ENCODE measurements around the gene TUBB. TPM values are rescaled to one million over a fixed set of nuclear protein-coding genes. Genes with fewer than 3 reads are reported as not detected.
A peak's percentile ranks its signal among the peaks of the same experiment; 100 is the strongest.

The TUBB gene
- total and polyA plus RNA-seq, 9 of the 15 experiments (the other 6 are each of a cell fraction or from before 2014, with no cell fraction given) = 971 to 2,870 (median 1,478) TPM

GRCh38 chr6:30686009-30686907, 33.9 kb upstream of the TUBB start, which contains the start of gene PPP1R18 (continued):
- TF ChIP-seq, protein P1, sequence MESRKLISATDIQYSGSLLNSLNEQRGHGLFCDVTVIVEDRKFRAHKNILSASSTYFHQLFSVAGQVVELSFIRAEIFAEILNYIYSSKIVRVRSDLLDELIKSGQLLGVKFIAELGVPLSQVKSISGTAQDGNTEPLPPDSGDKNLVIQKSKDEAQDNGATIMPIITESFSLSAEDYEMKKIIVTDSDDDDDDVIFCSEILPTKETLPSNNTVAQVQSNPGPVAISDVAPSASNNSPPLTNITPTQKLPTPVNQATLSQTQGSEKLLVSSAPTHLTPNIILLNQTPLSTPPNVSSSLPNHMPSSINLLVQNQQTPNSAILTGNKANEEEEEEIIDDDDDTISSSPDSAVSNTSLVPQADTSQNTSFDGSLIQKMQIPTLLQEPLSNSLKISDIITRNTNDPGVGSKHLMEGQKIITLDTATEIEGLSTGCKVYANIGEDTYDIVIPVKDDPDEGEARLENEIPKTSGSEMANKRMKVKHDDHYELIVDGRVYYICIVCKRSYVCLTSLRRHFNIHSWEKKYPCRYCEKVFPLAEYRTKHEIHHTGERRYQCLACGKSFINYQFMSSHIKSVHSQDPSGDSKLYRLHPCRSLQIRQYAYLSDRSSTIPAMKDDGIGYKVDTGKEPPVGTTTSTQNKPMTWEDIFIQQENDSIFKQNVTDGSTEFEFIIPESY (CRISPR knock-in tag; IDR thresholded peaks at IDR 0.05) = no peak
- TF ChIP-seq BCOR (IDR thresholded peaks at IDR 0.05) (peak; percentile 61; the same call in 1 of the 2 replicates), ZBED1 (IDR thresholded peaks at IDR 0.05) (0 out of 2 replicates have a peak, but pooled peaks have one; percentile 45), TEAD4 (IDR thresholded peaks at IDR 0.05; ENCODE audit: low read length) (no peak), TEAD4 (CRISPR knock-in tag; IDR thresholded peaks at IDR 0.05; ENCODE audit: borderline replicate concordance) (0 out of 2 replicates have a peak, but pooled peaks have one; percentile 11), ETS1 (conservative IDR thresholded peaks at IDR 0.05; ENCODE audit: control insufficient read depth, low read depth, low read length) (peak; percentile 81), SMAD2 (IDR thresholded peaks at IDR 0.05; ENCODE audit: low read depth, low read length) (no peak), BRD9 (IDR thresholded peaks at IDR 0.05; ENCODE audit: low read depth, partially characterized antibody) (peak; percentile 65), RHOXF2B (CRISPR knock-in tag; conservative IDR thresholded peaks at IDR 0.05) (peak; percentile 78; the same call in 1 of the 2 replicates), SIN3A (IDR thresholded peaks at IDR 0.05; ENCODE audit: borderline replicate concordance in 2 of 2, control insufficient read depth in 1 of 2, low read depth in 2 of 2, low read length in 2 of 2) (peak in 1 of 2 experiments; percentile 75; a peak in 3 of 4 replicates), ARID1B (IDR thresholded peaks at IDR 0.05) (peak; percentile 44), CBFA2T2 (conservative IDR thresholded peaks at IDR 0.05) (0 out of 2 replicates have a peak, but pooled peaks have one; percentile 2), TRIM28 (IDR thresholded peaks at IDR 0.05) (no peak; the same call in 1 of the 2 replicates)
- TF ChIP-seq, protein P2, sequence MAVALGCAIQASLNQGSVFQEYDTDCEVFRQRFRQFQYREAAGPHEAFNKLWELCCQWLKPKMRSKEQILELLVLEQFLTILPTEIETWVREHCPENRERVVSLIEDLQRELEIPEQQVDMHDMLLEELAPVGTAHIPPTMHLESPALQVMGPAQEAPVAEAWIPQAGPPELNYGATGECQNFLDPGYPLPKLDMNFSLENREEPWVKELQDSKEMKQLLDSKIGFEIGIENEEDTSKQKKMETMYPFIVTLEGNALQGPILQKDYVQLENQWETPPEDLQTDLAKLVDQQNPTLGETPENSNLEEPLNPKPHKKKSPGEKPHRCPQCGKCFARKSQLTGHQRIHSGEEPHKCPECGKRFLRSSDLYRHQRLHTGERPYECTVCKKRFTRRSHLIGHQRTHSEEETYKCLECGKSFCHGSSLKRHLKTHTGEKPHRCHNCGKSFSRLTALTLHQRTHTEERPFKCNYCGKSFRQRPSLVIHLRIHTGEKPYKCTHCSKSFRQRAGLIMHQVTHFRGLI (CRISPR knock-in tag; IDR thresholded peaks at IDR 0.05) = no peak
- TF ChIP-seq, protein P3, sequence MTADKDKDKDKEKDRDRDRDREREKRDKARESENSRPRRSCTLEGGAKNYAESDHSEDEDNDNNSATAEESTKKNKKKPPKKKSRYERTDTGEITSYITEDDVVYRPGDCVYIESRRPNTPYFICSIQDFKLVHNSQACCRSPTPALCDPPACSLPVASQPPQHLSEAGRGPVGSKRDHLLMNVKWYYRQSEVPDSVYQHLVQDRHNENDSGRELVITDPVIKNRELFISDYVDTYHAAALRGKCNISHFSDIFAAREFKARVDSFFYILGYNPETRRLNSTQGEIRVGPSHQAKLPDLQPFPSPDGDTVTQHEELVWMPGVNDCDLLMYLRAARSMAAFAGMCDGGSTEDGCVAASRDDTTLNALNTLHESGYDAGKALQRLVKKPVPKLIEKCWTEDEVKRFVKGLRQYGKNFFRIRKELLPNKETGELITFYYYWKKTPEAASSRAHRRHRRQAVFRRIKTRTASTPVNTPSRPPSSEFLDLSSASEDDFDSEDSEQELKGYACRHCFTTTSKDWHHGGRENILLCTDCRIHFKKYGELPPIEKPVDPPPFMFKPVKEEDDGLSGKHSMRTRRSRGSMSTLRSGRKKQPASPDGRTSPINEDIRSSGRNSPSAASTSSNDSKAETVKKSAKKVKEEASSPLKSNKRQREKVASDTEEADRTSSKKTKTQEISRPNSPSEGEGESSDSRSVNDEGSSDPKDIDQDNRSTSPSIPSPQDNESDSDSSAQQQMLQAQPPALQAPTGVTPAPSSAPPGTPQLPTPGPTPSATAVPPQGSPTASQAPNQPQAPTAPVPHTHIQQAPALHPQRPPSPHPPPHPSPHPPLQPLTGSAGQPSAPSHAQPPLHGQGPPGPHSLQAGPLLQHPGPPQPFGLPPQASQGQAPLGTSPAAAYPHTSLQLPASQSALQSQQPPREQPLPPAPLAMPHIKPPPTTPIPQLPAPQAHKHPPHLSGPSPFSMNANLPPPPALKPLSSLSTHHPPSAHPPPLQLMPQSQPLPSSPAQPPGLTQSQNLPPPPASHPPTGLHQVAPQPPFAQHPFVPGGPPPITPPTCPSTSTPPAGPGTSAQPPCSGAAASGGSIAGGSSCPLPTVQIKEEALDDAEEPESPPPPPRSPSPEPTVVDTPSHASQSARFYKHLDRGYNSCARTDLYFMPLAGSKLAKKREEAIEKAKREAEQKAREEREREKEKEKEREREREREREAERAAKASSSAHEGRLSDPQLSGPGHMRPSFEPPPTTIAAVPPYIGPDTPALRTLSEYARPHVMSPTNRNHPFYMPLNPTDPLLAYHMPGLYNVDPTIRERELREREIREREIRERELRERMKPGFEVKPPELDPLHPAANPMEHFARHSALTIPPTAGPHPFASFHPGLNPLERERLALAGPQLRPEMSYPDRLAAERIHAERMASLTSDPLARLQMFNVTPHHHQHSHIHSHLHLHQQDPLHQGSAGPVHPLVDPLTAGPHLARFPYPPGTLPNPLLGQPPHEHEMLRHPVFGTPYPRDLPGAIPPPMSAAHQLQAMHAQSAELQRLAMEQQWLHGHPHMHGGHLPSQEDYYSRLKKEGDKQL (CRISPR knock-in tag; IDR thresholded peaks at IDR 0.05; ENCODE audit: borderline replicate concordance) = no peak

Data from K562 (cell line).